ENCODE results near the gene MYOM1. TPM values are rescaled to one million over a fixed set of nuclear protein-coding genes. Genes with fewer than 3 reads are reported as not detected.

The MYOM1 gene
- total and polyA plus RNA-seq, 2 donors from 2014 or later: 2.1 to 6.8 TPM

GRCh38 chr18:3180325-3180724 lies 39.4 kb downstream of the MYOM1 start:
- Histone ChIP-seq H3K9ac (ENCODE audit: low read length in 3 of 3) (no peak overlapping the region), H3K27me3 (ENCODE audit: control insufficient read depth, insufficient read depth, low read length) (no peaks in the 10 kb centered on the region), H3K27ac (ENCODE audit: low read depth in 2 of 2, low read length in 2 of 2) (no peak overlapping the region), H3K36me3 (ENCODE audit: control insufficient read depth in 2 of 3, insufficient read depth in 3 of 3, low read length in 3 of 3) (no peaks in the 10 kb centered on the region), H3K4me1 (ENCODE audit: control insufficient read depth in 2 of 3, insufficient read depth in 2 of 3, low read depth in 1 of 3, low read length in 3 of 3) (no peaks in the 10 kb centered on the region), H3K9me3 (ENCODE audit: control insufficient read depth in 2 of 3, insufficient read depth in 1 of 3, low read length in 3 of 3) (no peaks in the 10 kb centered on the region), H3K4me3 (ENCODE audit: low read length in 3 of 3) (no peak overlapping the region)
- FAIRE-seq: no peak
- intact Hi-C loops (cut with DNase I): no loop called here
- no peak for TF ChIP-seq CTCF (IDR thresholded peaks at IDR 0.05; ENCODE audit: borderline replicate concordance, extremely low read depth, insufficient read depth)
- DNase-seq: no peak

- intact Hi-C loops (cut with DNase I): no loop called here
- no peaks in the 10 kb centered on the region for H3K36me3 ChIP-seq (ENCODE audit: control insufficient read depth in 2 of 3, insufficient read depth in 3 of 3, low read length in 3 of 3)
- FAIRE-seq (no peak), DNase-seq (peak in 3 of 5 donors; percentile 43 to 63 (median 62))
- TF ChIP-seq CTCF (IDR thresholded peaks at IDR 0.05; ENCODE audit: borderline replicate concordance, extremely low read depth, insufficient read depth): no peak
- no peaks in the 10 kb centered on the region for H3K27me3 ChIP-seq (ENCODE audit: control insufficient read depth, insufficient read depth, low read length)
- no peak overlapping the region for H3K9ac ChIP-seq (ENCODE audit: low read length in 3 of 3)
- no peaks in the 10 kb centered on the region for H3K4me1 ChIP-seq (ENCODE audit: control insufficient read depth in 2 of 3, insufficient read depth in 2 of 3, low read depth in 1 of 3, low read length in 3 of 3)
- no peak overlapping the region for H3K27ac ChIP-seq (ENCODE audit: low read depth in 2 of 2, low read length in 2 of 2)
- no peak overlapping the region for H3K4me3 ChIP-seq (ENCODE audit: low read length in 3 of 3)
- H3K9me3 ChIP-seq (ENCODE audit: control insufficient read depth in 2 of 3, insufficient read depth in 1 of 3, low read length in 3 of 3): no peaks in the 10 kb centered on the region
Measured at GRCh38 chr18:3179430-3180089, 40.2 kb downstream of the MYOM1 start.

- H3K27me3 ChIP-seq (ENCODE audit: control insufficient read depth, insufficient read depth, low read length): no peaks in the 10 kb centered on the region
- TF ChIP-seq CTCF (IDR thresholded peaks at IDR 0.05; ENCODE audit: borderline replicate concordance, extremely low read depth, insufficient read depth): no peak
- H3K27ac ChIP-seq (ENCODE audit: low read depth in 2 of 2, low read length in 2 of 2): no peak overlapping the region
- FAIRE-seq (no peak), DNase-seq (no peak)
- no peak overlapping the region for H3K9ac ChIP-seq (ENCODE audit: low read length in 3 of 3)
- intact Hi-C loops (cut with DNase I): no loop called here
- H3K4me3 ChIP-seq (ENCODE audit: low read length in 3 of 3): no peak overlapping the region
- no peaks in the 10 kb centered on the region for H3K4me1 ChIP-seq (ENCODE audit: control insufficient read depth in 2 of 3, insufficient read depth in 2 of 3, low read depth in 1 of 3, low read length in 3 of 3)
- no peaks in the 10 kb centered on the region for H3K9me3 ChIP-seq (ENCODE audit: control insufficient read depth in 2 of 3, insufficient read depth in 1 of 3, low read length in 3 of 3)
- no peaks in the 10 kb centered on the region for H3K36me3 ChIP-seq (ENCODE audit: control insufficient read depth in 2 of 3, insufficient read depth in 3 of 3, low read length in 3 of 3)
Measured at GRCh38 chr18:3177902-3178687, 41.7 kb downstream of the MYOM1 start.

Data from kidney (tissue), 14 donors.